GM19324 (cell line): ENCODE measurements around the gene DBNL.
A peak's percentile ranks its signal among the peaks of the same experiment; 100 is the strongest.

Experiments
- ATAC-seq: cut with Tn5 transposase; IDR thresholded peaks from one replicate; pipeline ENCODE4 v1.9.1; 2021; ENCODE audit warnings: mild to moderate bottlenecking, moderate library complexity; ENCODE audit not compliant: unreplicated experiment, low FRiP score

Gene DBNL

GRCh38 chr7:44096326-44096881 lies 51.9 kb downstream of the DBNL start:
- ATAC-seq = no peak

GRCh38 chr7:44097064-44097932 lies 52.8 kb downstream of the DBNL start:
- peak; percentile 50 for ATAC-seq

- ATAC-seq = no peak
These were observed 53.9 kb downstream of the DBNL start for GRCh38 chr7:44098092-44099068.

- no peak for ATAC-seq
These were observed 55.2 kb downstream of the DBNL start for GRCh38 chr7:44099669-44100068.

GRCh38 chr7:44100458-44101302 lies 56.2 kb downstream of the DBNL start:
- no peak for ATAC-seq

GRCh38 chr7:44101303-44101965 lies 56.9 kb downstream of the DBNL start:
- no peak for ATAC-seq

GRCh38 chr7:44101966-44102845 lies 57.7 kb downstream of the DBNL start:
- ATAC-seq = no peak

GRCh38 chr7:44102846-44103565 lies 58.5 kb downstream of the DBNL start:
- no peak for ATAC-seq

- no peak for ATAC-seq
These were observed 59.0 kb downstream of the DBNL start for GRCh38 chr7:44103566-44103922.

GRCh38 chr7:44103923-44104859 lies 59.7 kb downstream of the DBNL start, which contains the start of gene AEBP1:
Gene AEBP1, plus strand, starts transcription at chr7:44104345. Its CDS starts 321 bp downstream, at chr7:44104666.
- ATAC-seq = no peak

- no peak for ATAC-seq
These were observed 60.6 kb downstream of the DBNL start for GRCh38 chr7:44104860-44105771.

GRCh38 chr7:44105832-44106231 lies 61.3 kb downstream of the DBNL start:
- ATAC-seq = no peak

GRCh38 chr7:44106311-44107065 lies 62.0 kb downstream of the DBNL start:
- no peak for ATAC-seq

GRCh38 chr7:44107116-44107960 lies 62.8 kb downstream of the DBNL start:
- ATAC-seq = no peak
